ENCODE results near the gene PLXNA4.

DNA sequence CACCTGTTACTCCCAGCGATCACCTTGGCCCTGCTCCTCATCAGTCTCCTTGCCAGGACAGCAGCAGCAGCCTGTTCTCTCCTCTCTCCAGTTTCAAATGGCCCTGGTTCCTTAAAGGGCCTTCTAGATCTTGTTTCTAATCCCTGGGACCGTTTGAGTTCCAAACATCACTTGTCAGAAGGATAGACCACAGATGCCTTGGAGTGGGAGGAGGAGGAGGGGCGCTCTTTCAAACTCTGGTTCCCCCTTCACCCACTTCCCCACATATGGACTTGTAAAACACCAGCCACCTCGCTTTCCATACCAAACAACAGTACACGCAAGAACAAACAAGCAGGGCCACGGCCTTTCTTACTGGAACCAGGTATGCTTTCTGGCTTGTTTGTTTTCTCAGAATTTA lies 104.8 kb downstream of the PLXNA4 start:
- TF ChIP-seq POLR2A (IDR thresholded peaks at IDR 0.05; ENCODE audit: low read depth, low read length) (no peak), TAF1 (IDR thresholded peaks at IDR 0.05; ENCODE audit: borderline replicate concordance, low read depth, low read length) (no peak), POLR2AphosphoS5 (IDR thresholded peaks at IDR 0.05; ENCODE audit: low read depth, low read length) (no peak)

All from GM12892 (cell line).